Stimulated activated CD4-positive, alpha-beta T cell treated with anti-CD3 and anti-CD28 coated beads, Interleukin-15, amount 100 ng/mL, for 48 hours (primary cell): Measurements from ENCODE around the gene NDST4.
"Not testable (repeated sequence)": the region's sequence is repeated elsewhere in the genome, so short reads cannot be mapped to it uniquely, and the experiment has no call there.

Experiments
- DNase-seq, 2 donors: peaks; one replicate each; pipeline ENCODE4 v3.0.0-alpha.2; 2020; ENCODE audit warnings: low read depth in 2 of 2

NDST4 gene

DNA sequence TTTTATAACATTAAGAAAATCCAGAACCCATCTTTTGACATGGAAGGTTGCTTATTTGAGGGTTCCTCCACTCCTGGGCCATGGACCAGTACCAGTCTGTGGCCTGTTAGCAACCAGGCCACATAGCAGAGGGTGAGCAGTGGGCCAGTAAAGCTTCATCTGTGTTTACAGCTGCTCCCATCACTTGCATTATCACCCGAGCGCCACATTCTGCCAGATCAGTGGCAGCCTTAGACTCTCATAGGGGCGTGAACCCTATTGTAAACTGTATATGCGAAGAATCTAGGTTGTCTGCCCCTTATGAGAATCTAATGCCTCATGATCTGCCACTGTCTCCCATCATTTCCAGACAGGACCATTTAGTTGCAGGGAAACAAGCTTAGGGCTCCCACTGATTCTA, 58.6 kb downstream of the NDST4 start:
- DNase-seq: no peak

DNA sequence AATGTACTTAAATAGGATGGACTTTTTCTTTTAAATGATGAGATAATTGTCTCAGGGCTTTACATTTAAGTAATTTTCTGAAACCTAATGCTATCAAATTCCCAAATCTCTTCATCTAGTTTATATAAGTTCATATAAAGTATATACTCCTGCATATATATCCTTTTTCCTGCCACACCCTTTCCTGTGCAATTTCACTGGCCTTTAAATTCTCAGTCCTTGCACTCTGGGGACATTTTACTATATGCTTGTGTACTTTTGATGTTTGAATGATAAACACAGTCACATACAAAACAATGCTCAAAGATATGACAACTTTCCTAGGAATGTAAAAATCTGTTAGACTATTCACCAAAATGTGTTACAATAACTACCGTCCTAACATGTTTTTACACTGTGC, 60.1 kb downstream of the NDST4 start:
- no peak for DNase-seq

DNA sequence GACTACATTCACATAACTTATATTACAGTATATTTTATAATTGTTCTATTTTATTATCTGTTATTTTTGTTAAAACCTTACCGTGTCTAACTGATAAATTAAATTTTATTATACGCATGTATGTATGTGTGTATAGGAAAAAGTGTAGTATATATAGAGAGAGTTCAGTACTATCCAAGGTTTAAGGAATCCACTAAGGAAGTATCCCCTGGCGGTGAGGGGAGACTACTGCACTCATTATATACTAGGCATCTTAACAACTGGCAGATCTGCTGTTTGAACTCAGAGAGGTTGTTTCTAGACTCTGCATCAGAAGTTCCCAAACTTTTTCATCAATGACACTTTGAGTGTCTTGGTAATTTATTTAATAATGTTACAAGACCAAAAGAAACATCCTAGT, 70.9 kb downstream of the NDST4 start:
- DNase-seq: no peak

DNA sequence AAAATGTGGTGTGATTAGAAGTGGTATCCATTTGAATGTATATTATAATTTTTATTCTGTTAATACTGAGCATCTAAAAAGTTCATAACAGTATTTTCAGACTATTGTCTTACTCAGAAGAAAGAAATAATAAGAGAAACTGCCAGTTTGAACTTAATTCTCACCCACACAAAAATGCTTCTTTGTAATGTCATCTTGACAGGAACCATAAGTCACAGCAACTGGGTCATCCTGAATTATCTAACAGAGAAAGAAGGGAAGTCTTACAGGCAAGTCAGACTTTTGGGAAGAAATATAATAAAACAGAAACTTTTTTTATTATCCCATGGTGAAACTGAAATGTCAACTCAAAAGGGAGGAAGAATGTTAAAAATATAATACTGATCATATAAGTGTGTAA, 83.1 kb downstream of the NDST4 start:
- no peak for DNase-seq

DNA sequence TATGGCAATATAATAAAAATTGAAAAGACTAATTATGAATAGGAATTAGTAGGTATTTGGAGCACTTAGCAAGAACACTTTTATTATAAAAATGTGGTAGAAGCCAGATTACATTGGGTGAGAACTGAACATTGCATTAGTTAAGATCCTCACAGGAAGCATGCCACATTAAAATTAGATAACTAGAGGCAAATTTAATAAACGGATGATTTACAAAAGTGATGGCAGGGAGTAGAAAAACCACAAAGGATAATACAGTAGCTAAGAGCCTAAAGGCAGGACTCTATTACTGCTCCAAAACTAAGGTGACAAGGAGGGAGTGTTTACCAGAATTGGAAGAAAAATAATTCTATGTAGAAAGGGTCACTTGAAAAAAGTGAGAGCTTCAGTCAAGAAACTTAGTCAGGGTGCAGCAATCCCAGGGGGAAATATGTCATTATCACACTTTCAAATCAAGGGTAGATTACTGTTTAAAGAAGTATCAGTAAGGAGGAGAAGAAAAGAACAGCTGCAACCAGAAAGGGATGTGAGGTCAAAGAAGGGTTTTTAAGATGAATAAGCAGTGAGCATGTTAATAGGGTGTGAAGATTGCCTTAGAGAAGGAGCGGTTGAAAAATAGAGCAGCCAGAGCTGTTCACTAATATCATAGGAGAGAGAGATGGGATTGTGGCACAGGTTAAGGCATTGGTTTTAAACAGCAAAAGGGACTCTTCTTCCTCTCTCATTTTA, 84.6 kb downstream of the NDST4 start:
- DNase-seq: no peak

DNA sequence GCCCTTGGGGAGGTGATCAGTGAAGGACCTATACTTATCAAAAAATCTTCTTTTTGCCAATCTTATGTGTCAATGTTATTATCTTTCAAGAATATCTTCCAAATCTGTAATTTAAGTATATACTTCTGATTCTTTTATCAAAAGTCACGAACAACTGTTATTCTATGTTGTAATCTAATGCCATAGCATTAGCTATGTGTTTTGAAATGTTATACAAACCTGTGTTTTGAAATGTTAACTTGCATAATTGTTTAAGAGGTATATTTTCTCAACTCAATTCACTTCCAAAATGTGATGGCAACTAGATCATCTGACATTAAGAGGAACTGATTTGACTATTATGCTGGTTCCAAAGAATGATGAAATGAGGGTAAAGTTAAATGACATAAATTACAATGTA, 113.5 kb downstream of the NDST4 start:
- no peak for DNase-seq

DNA sequence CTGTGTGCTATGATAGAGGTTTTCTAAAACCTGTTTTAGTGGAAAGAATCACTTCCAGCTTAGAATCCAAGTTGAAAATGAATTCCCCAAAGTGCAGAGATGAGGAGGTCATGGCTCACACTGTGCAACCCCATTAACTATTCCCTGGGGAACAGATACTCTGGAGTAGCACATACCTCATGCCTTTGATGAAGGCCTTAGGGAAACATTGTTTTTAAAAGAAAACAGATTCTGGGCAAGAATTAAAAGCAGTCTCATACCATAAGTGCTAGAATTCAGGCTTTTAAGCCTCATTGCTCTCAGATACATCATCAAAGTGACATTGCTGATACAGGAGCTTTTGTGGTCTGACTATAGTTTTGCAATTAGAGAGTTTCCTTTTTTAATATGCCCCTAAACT, 115.1 kb downstream of the NDST4 start:
- no peak for DNase-seq

DNA sequence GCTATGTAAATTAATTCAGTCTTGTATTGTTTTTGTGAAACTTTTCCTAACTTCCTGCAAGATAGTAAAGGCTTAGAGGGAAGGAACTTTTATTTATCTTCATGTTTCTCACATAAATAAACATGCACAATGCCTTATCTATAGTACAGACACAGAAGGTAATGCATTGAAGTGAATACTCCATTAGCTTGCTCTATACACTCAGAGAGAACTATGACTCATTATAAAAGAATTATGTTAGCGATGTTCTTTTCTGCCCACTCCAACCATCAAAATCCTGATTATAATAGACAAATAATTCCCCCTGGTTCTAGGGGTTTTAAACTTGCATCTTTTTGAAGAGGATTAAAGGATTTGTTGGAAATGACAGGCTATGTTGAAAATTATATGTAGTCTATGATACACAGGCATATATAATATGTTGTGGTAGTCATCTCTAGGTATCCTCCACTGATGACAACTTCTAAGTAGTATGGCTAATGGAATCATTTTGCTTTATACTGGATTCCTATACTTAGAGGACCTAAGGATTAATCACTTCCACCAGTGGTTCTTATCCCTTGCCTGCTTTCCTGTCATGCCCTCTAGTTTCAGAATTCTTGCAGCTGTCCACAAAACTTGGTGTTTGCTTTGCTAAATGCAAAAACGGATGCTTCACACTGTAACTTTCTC, 115.7 kb downstream of the NDST4 start:
- DNase-seq: no peak

DNA sequence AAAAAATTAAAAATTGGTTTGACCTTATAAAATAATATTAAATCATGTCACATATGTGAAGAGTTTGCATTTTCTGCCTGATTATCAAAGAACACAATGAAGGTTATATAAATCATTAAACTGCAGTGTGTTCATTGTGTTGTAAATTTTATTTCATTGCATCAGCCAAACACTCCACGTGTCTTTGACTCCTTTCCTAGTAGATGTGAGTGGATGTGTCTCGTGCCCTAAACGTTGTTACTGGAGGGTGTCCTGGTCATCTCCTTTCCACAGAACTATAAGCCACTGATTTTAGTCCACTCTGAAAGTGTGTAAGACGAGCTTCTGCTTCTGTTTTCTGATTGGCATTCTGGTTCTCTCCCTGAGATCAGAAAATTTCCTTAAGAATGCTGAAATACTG, 127.3 kb downstream of the NDST4 start:
- DNase-seq: no peak

DNA sequence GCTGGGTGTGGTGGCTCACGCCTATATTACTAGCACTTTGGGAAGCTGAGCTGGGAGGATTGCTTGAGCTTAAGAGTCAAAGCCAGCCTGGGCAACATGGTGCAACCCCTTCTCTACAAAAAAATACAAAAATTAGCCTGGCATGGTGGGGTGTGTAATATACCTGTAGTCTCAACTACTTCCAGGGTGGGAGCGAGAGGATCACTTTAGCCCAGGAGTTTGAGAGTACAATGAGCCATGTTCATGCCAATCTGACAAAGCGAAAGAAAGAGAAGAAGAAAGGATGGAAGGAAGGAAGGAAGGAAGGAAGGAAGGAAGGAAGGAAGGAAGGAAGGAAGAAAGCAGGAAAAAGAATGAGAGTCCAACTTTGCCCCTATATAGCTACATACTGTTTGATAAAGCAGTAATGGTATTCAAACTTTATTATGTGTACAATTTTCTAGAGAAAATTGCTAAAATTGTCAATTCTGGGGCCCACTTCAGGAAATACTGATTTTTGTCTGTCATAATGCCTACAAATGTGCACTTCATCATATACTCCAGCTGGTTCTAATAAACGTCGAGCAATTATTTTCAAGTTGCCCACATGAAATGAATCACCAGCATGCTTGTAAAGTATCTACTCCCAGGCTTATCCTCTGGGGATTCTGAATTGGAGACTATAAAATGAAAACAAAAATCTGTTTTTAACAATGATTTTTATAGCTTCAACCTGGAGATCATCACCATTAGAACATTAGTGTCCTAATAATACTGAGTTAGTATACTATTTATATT, 132.3 kb downstream of the NDST4 start:
- no peak for DNase-seq

DNA sequence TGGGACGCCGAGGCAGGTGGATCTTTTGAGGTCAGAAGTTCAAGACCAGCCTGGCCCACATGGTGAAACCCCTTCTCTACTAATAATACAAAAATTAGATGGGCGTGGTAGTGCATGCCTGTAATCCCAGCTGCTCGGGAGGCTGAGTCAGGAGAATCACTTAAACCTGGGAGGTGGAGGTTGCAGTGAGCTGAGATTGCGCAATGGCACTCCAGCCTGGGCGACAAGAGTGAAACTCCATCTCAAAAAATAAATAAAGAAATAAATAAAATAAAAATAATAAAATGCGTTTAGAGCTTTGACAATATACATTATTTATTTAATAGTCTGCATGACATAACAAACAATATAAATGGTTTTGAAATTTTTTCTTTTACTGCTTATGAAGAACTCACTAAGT, 133.0 kb downstream of the NDST4 start:
- not testable (repeated sequence) for DNase-seq

DNA sequence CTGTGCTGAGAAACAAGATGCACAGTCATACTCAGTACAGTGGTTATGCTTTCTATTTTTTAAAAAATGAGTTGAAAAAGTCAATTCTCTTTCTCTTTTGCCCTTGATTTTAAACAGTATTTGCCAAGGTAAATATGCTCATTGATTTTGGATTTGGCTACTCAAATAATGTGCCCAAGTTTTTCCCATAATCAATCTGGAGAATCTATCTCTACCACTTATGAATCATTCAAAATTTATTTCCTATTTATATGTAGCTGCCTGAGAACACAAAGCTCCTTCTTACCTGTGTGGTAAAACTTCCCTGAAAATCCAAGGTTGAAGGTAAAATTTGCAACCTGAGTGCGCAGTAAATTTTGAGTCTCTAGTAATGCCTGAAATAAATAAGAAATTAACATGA, 136.5 kb downstream of the NDST4 start:
- DNase-seq: no peak

DNA sequence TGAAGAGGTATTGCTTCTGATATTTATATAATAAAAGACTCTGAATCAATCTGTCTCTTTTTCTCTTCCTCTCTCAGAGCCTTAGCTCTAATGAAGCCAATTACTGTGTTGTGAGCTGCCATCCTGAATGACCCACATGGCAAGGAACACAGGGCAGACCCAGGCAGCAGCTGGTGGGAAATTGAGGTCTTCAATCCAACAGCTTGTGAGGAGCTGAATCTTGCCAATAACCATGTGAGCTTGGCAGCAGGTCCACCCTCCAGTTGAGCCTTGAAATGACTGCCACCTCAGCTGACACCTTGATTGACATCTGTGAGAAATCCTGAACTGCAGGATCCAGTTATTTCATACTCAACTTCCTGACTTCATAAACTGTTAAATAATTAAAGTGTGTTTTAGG, 149.4 kb downstream of the NDST4 start:
- DNase-seq: no peak

DNA sequence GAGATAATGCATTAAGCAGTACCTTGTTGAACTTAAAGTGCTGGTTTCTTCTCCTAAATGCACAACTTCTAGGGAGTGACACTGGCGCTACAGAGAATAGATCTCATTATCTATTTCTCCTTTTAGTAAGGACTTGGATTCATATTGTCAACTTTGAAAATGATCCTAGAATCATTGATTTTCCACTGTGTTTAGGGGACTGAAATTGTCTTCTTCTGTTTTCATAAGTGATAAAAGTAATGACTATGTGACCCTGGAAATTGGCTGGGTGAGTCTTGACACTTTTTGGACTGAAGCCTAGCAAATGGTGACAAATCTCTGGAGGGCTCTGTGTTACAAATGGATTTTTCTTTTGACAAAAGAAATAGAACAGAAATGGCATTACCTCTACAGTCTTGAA, 167.8 kb downstream of the NDST4 start:
- no peak for DNase-seq

DNA sequence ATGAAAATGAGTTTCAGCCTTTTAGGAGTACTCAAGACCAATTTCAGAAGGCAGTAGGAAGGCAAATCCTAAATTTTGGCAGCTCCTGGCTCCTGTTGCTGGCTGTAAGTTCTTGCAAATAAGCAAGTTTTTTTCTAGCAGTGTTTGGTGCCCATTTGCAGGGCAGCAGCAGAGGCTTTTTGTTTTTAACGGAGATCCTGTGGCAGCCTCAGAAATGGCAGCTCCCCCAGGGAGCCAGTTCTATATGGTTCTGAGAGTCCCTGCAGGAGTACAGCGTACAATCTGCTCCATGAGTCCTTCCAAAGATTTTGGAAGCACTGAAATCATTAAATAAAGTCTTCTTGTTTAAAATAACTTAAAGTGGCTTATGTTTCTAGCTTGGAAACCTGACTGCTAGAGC, 171.9 kb downstream of the NDST4 start:
- DNase-seq: no peak

DNA sequence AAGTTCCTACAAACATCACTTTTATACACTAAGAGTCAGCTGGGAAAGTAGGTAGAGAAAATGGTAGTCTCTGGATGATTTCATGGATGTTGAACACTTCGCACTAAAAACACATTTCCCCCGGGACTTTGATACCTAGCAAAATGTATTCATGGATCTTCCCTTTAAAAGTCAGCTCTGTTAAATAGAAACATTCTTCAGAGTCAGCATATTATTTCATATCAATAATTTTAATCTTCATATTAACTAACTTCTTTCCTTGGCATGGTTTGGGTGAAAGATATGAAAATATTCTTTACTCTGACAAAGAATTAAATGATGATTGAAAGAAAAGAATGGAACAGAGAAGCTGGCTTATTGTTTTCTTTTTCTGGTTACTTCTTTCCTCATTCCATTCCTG, 185.5 kb downstream of the NDST4 start:
- DNase-seq: no peak

DNA sequence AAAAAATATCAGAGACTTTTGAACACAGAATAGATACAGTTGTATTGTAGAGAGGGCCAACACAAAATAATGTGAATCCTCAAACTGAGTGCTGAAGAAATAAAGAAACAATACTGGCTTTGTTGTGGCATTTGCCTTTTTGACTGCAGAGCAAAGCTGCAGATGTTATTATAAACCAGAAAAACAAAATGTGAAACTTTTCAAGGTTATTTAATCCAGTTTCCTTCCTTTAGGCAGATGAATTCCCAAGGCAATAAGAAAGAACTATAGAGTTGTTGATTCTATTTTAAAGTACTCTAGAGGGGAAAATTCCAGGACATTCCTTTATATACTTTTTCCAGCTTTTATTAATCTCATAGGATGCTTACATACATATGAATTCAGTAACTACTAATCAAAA, 186.8 kb downstream of the NDST4 start:
- DNase-seq: no peak

DNA sequence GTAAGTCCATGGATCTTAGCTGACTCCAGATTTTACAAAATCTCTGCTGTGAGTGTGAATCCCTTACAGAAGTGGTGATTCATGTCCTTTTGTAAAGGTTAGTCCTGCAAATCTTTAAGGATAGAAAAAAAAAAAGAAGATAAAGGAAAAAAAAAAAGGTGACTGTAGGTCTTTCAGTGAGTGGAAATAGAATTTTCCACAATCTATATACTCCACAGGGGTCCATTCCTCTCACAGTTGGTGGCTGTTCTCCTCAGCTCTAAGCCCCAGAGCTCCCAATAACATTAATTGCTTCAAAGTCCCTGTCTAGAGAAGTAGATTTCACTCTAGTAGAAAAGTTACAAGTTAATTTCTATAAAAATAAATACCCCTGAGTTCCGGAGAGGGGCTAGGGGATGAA, 189.1 kb downstream of the NDST4 start:
- DNase-seq: no peak

DNA sequence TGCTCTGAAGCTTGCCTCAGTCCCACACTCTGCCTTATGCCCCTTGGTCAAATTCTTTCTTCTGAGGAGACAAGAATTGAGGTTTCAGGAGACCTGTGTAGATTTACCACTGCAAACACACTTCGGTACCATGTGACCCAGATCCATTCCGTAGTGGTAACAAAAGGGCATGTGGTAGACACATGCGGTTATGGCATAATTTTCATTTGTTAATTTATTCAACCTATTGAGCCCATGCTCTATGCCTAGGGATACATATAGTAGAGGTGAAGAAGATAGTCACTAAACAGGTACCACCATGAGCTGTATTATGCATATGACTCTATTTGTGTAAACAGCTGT, 190.9 kb downstream of the NDST4 start:
- DNase-seq: no peak

DNA sequence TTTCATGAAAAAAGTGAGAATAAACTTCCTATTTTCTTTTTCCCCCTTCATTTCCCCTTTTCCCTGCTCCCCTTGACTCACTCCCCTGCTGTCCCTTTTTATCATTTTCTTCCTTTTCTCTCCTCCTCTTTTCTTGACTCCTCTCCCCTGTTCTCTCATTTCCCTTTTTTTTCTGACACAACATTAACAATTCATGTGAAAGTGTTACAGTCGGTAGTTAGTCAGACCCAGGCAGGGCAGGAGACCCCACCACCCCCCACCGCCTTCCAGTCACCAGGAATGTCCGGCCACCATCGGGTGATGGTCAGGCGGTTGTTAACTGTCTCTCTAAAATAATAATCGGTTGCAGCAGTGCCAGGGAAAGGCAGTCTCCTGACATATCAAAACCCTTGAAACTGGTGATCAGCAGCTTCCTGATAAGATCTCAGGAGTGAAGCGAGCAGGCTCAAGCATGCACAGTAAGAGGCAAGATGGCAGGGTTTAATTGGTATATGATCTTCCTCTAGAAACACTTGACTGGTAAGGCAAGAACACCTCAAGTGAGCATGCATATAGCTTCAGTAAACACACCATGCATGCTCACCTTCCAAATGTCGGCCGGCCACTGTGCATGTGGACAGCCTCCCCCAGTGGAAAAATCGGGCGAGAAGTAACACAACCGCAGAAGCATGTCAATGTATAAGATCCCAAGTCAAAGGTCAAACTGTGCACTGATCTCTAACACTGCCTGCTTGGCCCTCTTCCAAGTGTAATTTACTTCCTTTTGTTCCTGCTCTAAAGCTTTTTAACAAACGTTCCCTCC, 191.4 kb downstream of the NDST4 start:
- no peak for DNase-seq

DNA sequence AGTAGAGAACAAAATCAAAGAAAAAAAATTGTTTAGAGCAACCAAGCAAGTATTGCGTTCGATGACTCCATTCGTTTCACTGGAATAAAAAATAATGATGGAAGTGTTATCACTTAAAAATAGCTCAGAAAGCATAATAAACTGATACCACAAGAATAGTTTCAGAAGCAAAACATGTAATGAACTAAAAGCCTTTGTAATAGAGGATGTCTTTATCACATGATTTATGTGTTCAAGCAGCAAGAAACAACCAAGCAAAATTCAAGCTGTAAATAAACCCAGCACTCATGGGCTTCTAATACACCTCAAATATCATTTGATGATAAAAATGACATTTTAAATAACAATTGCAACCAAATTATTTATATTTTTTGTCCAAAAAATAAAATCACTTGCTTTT, 192.2 kb downstream of the NDST4 start:
- DNase-seq: no peak

DNA sequence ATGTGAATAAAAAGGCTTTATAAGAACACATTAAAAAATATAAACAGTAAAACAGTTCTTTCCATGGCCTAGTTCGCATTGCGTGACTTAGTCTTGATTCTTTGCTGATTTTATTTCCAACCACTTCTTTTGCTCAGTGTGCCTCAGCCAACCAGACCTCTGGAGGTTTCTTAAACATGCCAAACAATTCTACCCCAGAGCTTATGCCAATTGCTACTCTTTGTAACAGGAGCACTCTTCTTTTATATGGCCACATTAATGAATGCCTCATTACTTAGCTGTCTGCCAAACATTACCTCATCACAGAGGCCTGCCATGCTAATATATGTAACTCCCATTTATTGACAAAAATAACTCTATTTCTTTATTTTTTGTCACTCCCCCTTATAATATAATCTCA, 202.3 kb downstream of the NDST4 start:
- DNase-seq: no peak
